Muscle of back (tissue), 11 donors: ENCODE data around the gene PPWD1. TPM values are rescaled to one million over a fixed set of nuclear protein-coding genes. Genes with fewer than 3 reads are reported as not detected.
"Not testable (repeated sequence)": the region's sequence is repeated elsewhere in the genome, so short reads cannot be mapped to it uniquely, and the experiment has no call there.

Experiments used
- DNase-seq, 3 donors: peaks; one replicate each; pipeline versions ENCODE4 v3.0.0 to v3.0.0-alpha.2; 2013
- polyA plus RNA-seq, 10 donors: library from polyadenylated mRNA; unstranded; fragments of 120-200 nt; gene quantifications; one replicate each; pipeline ENCODE4 v1.2.1, GENCODE V29; 2013; ENCODE audit not compliant: insufficient read length in 10 of 10

Gene PPWD1
- polyA plus RNA-seq, 10 donors, result 31.7 to 66.5 (median 40.2) TPM

DNA sequence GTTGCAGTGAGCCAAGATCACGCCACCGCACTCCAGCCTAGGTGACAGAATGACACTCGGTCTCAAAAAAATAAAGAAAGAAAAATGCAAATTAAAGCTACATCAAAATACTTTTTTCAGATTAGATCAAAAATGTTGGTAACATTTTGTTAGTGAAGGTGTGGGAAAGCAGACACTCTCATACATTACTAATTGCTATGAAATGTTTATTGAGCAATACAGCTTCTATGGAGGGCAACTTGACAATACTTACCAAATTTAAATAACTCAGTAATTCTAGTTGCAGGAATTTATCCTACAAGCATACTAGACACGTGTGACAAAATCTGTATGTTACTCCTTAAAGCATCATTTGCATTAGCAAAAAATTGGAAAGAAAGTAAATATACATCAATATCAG is 56.9 kb downstream of the PPWD1 start:
- DNase-seq, result no peak

DNA sequence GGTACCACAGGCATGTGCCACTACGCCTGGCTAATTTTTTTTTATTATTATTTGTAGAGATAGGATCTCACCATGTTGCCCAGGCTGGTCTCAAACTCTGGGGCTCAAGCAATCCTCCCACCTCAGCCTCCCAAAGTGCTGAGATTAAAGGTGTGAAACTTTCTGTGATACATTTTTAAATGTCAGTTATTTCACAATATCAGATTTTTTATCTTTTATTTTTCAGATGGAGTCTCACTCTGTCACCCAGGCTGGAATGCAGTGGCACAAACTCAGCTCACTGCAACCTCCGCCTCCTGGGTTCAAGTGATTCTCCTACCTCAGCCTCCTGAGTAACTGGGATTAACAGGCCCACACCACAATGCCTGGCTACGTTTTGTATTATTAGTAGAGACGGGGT is 58.9 kb downstream of the PPWD1 start:
- DNase-seq, result not testable (repeated sequence)

GRCh38 chr5:65623482-65623881 is 60.4 kb downstream of the PPWD1 start:
- DNase-seq, result no peak

- DNase-seq, result peak; percentile 95 to 98 (median 96)
Observed at GRCh38 chr5:65624025-65624570, 61.0 kb downstream of the PPWD1 start, which contains the start of gene TRIM23. Gene TRIM23, minus strand, starts transcription at chr5:65624333. Its CDS starts 59 bp downstream, at chr5:65624274.

DNA sequence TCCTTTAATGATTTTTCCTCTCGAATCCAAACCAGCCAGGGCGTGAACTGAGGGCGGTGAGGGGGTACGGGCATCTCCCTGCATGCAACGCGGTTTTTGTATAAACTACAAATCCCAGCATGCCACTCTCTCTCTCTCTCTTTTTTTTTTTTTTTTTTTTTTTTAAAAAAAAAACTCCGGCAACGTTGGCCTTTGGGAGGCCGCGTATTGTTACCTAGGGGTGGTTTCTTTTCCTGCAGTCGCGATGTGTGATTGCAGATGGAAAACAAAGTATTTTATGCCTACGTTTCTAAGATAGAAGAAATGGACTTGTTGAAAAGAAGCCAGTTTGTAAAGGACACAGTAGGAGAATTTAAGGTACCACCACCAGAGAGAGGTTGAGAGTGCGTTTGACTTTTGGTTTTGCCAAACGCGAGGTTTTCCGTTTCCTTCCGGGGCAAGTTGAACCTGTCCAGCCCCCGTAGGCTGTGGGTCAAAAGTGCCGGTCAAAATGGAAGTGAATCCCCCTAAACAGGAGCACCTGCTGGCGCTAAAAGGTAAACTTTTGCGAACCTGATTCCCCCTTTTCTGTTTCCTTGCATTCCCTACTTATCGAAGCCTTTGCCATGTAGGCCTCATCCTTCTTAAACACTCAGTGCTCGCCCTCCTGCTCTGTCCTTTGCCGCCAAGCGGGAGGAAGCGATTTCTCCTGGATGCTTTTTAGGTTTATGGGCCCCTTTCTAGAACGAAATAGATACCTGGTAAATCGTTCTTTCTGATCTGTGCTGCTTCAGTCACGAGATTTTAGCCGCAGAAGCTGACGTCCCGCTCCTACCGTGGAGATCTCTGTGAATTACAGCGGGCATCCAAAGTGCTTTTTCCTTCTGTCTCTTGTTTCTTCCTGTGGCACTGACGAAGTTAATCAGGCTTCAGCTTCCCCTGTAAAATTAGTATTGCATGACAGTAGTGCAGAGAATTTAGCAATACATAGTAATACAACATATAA is 61.8 kb downstream of the PPWD1 start, which contains the start of the genes SHLD3 and TRAPPC13:
SHLD3 (plus strand) TSS at position 457 of the 985 bp plus-strand sequence. CDS start 4,561 bp downstream, outside the sequence.
TRAPPC13 (plus strand) TSS at position 457 of the 985 bp plus-strand sequence; CDS start at position 491, 34 bp downstream.
- DNase-seq, result peak; percentile 90 to 97 (median 93)

- peak in 1 of 3 donors; percentile 5 for DNase-seq
Observed at GRCh38 chr5:65625743-65626142, 62.6 kb downstream of the PPWD1 start.

DNA sequence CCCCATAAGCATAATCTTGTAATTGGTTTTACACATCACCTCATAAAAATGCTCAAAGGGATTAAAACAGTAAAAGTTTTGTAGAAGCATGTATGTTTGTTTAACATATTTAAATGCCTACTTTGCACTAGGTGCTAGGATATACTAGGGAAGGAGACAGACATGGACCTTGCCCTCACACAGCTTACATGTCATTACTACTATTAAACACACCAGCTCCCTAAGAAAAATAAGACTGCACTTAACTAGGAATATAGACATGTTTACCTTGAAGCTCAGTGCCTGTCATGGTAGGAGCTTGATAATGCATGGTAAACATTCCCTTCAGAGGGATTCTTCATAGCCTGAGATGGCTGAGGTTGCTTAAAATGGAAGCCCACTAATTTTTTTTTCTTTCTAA is 67.9 kb downstream of the PPWD1 start:
- DNase-seq, result no peak

Other genes with a start within 250 kb of the PPWD1 start
- 1 to 10 TPM in 9 of 10 donors, under 1 TPM in 1; 0.75 to 3.4 (median 1.2) TPM for gene ADAMTS6, start 81.4 kb upstream of the PPWD1 start, polyA plus RNA-seq
- gene CENPK, start 128 bp upstream of the PPWD1 start, polyA plus RNA-seq, result 10 to 100 TPM; 10.8 to 28.6 (median 18.5) TPM
- 10 to 100 TPM; 16.5 to 23.3 (median 19.4) TPM for gene TRIM23, start 61.0 kb downstream of the PPWD1 start, polyA plus RNA-seq
- gene SHLD3, start 61.7 kb downstream of the PPWD1 start, polyA plus RNA-seq, result 1 to 10 TPM; 2.4 to 3.8 (median 2.9) TPM
- gene TRAPPC13, start 61.7 kb downstream of the PPWD1 start, polyA plus RNA-seq, result 10 to 100 TPM; 14.0 to 26.1 (median 21.1) TPM
- gene SGTB, start 158.8 kb downstream of the PPWD1 start, polyA plus RNA-seq, result 10 to 100 TPM in 2 of 10 donors, 1 to 10 TPM in 8; 6.4 to 12.1 (median 8.7) TPM
- gene NLN, start 158.9 kb downstream of the PPWD1 start, polyA plus RNA-seq, result 10 to 100 TPM; 14.2 to 26.6 (median 17.7) TPM